AG04449 (cell line): ENCODE results near the gene FCN1.

Experiments used
- CTCF ChIA-PET: fragments of 350-600 bp; formaldehyde crosslinking; extraction: SDS; loops from one replicate; lab custom pipeline; 2021; ENCODE audit warnings: antibody characterized with exemption; lab: Yijun Ruan, JAX
- POLR2A ChIA-PET: fragments of 400-600, 350-600 bp; formaldehyde crosslinking; extraction: SDS; loops from one replicate; lab custom pipeline; 2020; ENCODE audit warnings: antibody characterized with exemption, inconsistent platforms; lab: Yijun Ruan, JAX
- DNase-seq: peaks from one replicate; pipeline ENCODE4 v3.0.0-alpha.2; 2010; ENCODE audit warnings: low read depth, low spot score
- H3K4me3 ChIP-seq: 2 replicates; pipeline ENCODE4 v1.5.1; 2011; ENCODE audit warnings: low read depth, mild to moderate bottlenecking, control low read depth, low read length
- TF ChIP-seq, protein P1 (sequence below): IDR thresholded peaks from one replicate; pipeline ENCODE4 v1.5.1; 2011; ENCODE audit warnings: mild to moderate bottlenecking, moderate library complexity, low read length, control low read depth, inconsistent platforms; ENCODE audit not compliant: insufficient read depth; ENCODE audit errors: missing control alignments

FCN1 gene

GRCh38 chr9:134868751-134869553 lies 48.8 kb downstream of the FCN1 start:
- CTCF ChIA-PET = no interaction called here
- no peak for DNase-seq
- TF ChIP-seq, protein P1, sequence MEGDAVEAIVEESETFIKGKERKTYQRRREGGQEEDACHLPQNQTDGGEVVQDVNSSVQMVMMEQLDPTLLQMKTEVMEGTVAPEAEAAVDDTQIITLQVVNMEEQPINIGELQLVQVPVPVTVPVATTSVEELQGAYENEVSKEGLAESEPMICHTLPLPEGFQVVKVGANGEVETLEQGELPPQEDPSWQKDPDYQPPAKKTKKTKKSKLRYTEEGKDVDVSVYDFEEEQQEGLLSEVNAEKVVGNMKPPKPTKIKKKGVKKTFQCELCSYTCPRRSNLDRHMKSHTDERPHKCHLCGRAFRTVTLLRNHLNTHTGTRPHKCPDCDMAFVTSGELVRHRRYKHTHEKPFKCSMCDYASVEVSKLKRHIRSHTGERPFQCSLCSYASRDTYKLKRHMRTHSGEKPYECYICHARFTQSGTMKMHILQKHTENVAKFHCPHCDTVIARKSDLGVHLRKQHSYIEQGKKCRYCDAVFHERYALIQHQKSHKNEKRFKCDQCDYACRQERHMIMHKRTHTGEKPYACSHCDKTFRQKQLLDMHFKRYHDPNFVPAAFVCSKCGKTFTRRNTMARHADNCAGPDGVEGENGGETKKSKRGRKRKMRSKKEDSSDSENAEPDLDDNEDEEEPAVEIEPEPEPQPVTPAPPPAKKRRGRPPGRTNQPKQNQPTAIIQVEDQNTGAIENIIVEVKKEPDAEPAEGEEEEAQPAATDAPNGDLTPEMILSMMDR = no peak
- H3K4me3 ChIP-seq = no peak overlapping the region
- POLR2A ChIA-PET = no interaction called here

DNA sequence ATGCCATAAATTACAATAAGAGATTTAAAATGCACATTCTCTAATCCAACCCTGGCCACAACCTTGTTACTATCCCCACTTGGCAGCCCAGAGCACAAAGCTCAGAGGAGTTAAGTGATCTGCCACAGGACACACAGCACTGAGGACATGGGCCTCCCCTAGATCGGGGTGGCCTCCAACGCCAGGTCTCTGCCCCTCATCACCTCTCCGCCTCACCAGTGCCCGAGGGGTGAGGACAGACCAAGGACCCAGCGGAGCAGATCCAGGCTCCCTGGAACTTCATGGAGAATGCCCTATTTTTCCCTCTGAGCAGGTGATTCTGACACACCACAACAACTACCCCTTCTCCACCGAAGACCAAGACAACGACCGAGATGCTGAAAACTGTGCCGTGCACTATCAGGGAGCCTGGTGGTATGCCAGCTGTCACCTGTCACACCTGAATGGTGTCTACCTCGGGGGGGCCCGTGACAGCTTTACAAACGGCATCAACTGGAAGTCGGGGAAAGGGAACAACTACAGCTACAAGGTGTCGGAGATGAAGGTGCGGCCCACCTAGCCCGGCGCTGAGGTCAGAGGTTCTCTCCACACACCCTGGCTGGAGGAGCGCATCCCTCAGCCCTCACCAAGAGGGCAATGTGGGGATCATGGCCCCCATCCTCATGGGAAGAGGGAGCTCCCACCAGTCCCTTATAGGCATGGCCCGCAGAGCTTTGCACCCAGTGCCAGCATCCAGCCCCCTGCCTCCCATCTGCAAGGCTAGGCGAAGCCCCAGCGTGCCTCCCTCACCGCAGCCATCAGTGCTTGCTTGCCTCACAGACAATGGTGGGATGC lies 49.6 kb downstream of the FCN1 start:
- TF ChIP-seq, protein P1 = no peak
- CTCF ChIA-PET = no interaction called here
- POLR2A ChIA-PET = no interaction called here
- DNase-seq = no peak
- H3K4me3 ChIP-seq = no peak overlapping the region

GRCh38 chr9:134864821-134865190 lies 52.9 kb downstream of the FCN1 start:
- H3K4me3 ChIP-seq = no peak overlapping the region
- ChIA-PET CTCF (no interaction called here), POLR2A (no interaction called here)
- DNase-seq = no peak
- TF ChIP-seq, protein P1 = no peak

DNA sequence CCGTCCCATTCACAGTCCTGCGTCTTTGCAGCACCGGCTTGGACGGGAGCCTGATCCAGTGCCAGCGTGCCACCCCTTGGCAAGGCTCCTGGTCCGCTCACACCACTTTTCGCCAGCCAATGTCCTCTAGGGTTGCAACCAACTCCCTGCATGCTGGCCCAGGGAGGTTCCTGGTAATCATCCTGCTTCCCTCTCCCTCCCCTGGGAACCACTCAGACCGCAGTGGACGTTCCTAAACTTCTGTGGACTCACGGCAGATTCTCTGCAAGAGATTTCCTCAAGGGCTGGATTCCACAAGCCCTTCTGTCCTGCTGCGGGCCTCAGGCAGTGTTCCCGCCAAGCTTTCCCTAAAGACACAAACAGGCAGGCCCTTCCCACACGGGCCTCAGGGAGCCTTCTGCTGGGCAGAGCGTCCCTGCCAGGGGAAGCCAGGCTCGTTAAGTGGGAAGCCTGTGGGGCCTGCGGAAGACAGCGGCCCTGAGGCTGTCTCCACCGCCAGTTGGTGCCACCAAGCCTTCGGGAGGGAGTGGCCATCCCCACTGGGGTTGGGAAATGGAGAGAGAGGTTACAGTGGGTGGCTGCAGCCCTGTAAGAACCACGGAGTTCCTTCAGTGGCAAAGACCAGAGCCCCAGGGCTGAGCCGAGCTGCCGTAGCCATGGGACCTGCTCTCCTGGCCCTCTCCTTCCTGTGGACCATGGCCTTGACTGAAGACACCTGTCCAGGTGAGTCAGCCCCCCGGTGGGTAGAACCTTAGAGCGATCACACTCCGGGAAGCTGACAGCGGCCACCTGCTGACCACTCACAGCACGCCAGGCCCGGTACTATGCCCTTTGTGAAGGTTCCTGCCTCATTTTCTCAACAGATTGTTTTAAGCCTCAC lies 53.5 kb downstream of the FCN1 start:
- POLR2A ChIA-PET = no interaction called here
- no peak for DNase-seq

GRCh38 chr9:134863306-134863902 lies 54.3 kb downstream of the FCN1 start:
- CTCF ChIA-PET = no interaction called here
- no peak overlapping the region for H3K4me3 ChIP-seq
- POLR2A ChIA-PET = no interaction called here
- no peak for DNase-seq
- TF ChIP-seq, protein P1 = no peak

More for the DNA sequence above, 53.5 kb downstream of the FCN1 start:
- CTCF ChIA-PET = no interaction called here
- no peak overlapping the region for H3K4me3 ChIP-seq
- TF ChIP-seq, protein P1 = no peak
